ENCODE results near the gene DDX60.
"Not testable (repeated sequence)": the region's sequence is repeated elsewhere in the genome, so short reads cannot be mapped to it uniquely, and the experiment has no call there.

The DDX60 gene

DNA sequence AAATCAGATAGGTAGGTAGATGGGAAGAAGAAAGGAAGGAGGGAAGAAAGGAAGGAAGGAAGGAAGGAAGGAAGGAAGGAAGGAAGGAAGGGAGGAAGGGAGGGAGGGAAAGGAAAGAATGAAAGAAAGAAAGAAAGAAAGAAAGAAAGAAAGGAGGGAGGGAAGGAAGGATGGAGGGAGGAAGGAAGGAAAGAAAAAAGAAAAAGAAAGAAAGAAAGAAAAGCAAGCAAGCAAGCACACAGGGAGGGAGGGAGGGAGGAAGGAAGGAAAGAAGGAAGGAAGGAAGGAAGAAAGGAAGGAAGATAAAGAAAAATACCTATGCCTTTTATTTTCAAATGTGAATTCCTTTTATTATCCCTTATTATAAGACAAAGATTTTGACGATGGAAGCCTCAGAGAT lies 32.7 kb downstream of the DDX60 start:
- not testable (repeated sequence) for DNase-seq

DNA sequence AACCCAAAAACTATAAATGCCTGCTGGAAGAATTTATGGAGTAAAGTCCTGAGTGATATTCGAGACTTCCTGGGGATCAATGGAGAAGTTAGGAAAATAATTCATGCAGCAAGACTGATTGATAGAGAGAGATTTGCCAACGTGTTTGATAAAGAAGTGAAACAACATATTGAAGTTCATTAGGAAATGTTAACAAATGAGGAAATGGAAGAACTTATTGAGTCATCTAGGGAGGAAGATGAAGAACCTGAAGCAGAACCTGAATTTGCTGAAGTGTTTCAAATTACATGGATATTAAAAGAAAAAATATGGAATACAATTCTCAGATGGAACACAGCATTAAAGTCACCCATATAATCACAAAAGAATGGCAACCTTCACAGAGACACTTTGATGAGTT lies 39.0 kb downstream of the DDX60 start:
- no peak for DNase-seq

DNA sequence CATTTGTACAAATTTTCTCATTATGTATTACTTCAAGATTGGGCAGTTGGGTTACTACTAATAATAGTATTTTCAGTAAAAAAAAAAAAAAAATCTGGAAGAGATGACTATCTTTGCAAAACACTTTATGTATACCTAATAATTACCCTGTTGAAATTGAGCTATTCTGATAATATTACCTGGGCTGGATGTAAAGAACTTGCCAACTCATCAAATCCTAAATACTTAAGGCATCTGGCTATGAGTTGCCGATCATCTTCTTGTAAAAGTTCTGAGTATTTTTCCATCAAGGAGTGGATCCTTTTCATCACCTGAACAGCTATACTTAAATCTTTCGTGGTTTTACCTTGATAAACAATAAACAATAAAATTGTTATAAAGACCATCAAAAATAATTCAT lies 42.7 kb downstream of the DDX60 start:
- DNase-seq = no peak

DNA sequence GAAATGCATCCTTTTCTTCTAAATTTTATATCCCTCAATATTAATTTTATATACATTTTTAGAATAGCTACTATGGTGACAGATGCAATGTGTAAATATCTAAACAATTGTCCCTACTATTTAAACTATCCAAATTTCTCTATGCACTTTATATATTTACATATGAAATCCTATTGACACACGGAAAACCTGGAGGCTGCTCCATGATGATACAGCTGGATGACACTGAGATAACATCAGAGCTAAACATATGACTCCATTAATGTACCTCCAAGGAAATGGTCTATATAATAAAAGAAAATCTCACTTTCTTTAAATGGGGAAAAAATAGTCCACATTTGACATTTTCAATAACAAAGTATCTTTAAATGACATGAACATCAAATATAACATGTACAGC lies 43.7 kb downstream of the DDX60 start:
- DNase-seq = no peak

DNA sequence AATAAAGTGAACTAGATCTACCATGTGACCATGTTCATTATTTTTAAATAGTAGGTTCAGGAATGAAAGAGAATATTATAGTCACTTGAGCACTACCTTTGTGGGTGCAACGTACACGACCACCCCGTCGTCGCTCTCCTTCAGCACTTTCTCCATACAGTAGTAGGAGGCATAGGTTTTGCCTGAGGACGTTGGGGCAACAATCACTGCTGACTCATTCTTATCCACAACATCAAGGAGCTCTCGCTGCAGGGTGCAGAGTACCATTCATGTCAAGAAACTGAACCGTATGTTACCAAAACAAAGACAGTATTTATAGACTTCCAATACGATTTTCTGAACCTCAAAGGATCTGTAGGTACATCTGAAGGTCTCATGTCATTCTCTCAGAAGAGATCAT lies 44.7 kb downstream of the DDX60 start:
- no peak for DNase-seq

DNA sequence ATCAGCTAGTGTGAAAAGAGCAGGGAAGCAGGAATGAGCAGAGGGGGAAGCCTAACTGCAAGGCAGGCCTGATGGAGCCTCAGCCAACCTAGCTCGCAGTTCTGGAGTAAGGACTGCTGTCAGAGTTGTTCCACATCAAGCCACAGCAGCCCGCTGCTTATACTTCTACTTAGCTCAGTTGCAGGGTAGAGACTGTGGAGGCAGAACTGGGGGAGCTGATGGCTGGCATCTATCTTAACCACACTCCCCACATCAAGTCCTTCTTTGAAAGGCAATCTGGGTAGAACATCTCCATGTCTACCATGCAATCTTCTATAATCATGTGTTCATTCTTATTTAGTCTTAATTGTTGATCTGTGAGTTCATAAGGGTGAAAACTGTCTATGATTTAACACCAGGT lies 46.1 kb downstream of the DDX60 start:
- DNase-seq = no peak

DNA sequence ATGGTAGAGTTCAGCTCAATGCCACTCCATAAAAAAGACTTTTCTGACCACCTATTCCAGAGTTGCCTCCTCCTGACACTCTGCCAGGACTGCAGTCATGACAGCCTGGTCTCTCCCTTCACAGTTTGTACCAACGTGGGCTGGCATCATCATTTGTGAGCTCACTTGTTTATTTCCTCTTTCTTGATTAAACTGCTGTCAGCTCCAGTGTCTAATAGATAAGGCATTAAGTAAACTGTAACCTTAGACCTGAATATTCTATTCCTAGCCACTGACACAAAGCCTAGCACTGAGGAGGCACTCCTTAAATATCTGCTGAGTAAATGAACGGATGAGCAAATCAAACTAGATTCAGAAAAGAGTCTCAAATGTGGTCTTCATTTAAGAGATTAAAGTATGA lies 48.7 kb downstream of the DDX60 start:
- DNase-seq = no peak

DNA sequence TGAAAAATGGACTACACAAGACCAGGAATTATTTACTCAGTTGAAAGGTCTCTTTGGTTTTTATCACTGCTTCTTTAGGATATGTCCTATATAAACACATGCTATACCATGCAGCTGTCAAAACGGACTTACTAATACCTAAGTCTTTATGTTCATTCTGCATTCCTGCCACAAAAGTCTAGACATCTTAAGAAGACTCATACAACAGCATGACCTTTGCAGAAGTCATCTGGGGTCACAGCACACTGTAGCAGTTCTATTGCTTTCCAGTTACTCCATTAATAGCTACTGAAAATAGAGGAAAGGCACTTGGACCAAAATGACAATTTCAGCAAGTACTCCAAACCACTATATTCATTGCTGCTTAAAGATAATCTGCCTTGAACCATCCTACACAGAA lies 53.2 kb downstream of the DDX60 start:
- no peak for DNase-seq

DNA sequence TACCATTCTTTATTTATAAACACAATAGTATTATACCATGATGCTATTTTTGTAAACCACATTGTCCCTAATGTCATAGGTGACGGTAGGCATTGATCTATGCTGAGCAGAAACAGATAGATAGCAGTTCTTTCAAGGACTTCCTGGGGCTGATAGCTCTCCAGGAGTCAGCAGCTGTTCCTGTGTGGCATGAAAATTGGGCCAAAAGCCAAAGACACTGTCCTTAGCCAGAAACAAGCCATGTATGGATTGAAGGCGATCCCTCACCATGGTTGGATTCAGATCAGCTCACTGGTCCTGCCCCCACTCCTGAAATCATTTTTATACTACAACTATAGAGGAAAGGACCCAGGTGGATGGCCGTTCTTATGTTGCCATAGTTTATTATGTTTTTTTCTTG lies 53.6 kb downstream of the DDX60 start:
- DNase-seq = no peak

DNA sequence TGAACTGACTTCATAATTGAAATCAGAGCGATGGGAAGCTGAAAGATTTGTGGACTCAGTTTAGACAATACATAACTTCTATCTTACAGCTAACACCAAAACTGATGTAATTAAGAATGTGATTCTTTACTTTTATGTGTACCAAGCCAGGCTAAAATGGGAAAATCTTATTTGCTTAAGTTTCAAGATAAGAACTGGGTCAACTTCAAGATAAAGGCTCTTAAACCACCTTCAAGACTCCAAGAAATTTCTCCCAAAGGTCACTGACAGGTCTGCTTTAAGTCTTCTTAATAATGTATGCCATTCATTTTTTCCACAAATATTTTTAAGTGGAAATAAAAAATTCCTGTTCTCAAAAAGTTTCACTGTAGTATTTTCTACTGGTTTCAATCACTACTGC lies 55.5 kb downstream of the DDX60 start:
- no peak for DNase-seq

DNA sequence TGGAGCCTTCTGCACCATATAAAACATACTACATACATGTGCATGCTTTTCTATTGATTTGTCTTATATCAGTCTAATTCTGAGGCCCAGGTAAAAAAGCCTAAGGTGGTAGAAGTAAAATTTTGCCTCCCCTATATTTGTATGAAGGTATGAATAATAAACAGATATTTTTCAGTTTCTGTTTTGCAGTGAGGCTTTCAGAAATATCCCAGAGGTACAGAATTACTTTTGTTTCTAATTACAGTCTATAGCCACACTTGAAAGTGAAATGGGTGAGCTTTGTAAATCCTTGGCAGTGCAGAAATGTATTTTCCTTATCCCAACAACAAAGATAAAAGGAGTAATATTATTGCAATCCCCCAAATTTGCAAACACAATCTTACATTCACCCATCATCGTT lies 59.5 kb downstream of the DDX60 start:
- no peak for DNase-seq

DNA sequence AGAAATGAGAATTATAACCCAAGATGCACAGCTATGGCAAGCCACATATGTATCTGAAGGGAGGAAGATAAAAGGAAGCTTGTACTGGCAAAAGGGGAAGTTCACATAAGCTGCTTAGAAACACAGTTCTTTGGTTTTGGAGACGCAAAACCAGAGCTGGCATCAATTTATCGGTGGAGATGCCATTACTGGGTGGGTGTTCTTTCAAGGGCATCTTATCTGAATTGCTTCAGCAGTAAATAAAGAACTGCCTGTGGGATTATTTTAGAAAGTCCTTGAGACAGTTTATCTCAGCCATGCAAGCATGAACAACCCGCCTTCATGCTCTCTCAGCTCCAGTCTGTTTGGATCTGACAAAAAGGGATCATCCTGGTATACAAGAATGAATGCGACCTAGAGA lies 60.8 kb downstream of the DDX60 start:
- DNase-seq = no peak

DNA sequence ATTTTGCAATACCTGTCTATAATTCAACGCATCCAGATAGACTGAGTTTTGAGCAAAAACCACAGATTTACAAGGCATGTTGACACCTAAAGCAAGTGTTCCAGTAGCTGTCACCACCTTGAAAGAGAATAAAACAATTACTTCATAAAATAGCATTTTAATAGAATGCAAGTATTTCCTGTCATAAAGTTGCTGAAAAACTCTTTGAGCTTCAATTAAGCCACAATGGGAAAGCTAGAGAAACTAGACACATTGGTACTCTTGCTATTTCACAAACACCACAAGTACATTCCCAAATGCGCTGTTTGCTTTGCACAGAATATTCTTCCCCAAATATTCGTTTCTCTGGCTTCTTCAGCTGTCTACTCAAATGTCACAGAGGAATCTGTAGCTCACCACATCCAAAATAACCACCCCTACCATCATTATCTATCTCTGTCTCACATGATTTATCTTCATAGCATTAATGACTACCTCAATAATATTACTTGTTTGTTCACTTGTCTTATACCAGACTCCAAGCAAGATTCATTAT lies 70.3 kb downstream of the DDX60 start:
- peak; percentile 76 for DNase-seq

DNA sequence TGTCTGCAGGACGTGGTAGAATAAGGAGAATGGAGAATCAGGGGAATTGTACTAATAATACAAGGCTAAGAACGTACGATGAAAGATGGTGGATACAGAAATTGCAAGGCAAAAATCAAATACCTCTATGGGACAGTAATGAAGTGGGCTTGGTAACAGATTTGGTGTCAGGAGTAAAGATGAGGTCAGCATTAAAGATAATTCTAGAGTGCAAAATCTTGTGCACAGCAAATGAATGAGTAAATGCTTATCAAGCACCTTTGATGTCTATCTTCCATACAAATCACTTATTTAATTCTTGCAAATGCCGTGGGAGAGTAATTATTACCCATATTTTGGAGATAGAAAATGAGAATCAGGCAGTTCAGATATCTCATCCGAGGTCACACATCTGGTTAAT lies 70.9 kb downstream of the DDX60 start:
- no peak for DNase-seq

DNA sequence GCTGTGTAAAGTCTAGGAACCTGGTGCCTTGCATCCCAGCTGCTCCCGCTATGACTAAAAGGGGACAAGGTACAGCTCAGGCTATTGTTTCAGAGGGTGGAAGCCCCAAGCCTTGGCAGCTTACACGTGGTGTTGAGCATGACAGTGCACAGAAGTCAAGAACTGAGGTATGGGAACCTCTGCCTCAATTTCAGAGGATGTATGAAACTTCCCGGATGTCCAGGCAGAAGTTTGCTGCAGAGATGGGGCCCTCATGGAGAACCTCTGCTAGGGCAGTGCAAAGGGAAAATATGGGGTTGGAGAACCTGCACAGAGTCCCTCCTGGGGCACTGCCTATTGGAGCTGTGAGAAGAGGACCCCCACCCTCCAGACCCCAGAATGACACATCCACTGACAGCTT lies 76.6 kb downstream of the DDX60 start:
- no peak for DNase-seq

DNA sequence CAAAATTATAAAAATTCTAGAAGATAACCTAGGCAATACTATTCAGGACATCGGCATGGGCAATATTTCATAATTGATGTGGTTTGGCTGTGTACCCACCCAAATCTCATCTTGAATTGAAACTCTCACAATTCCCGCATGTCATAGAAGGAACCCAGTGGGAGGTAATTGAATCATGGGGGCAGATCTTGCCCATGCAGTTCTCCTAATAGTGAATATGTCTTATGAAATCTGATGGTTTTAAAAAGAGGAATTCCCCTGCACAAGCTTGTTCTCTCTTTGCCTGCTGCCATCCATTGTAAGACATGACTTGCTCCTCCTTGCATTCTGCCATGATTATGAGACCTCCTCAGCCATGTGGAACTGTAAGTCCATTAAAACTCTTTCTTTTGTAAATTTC lies 77.7 kb downstream of the DDX60 start:
- DNase-seq = no peak

DNA sequence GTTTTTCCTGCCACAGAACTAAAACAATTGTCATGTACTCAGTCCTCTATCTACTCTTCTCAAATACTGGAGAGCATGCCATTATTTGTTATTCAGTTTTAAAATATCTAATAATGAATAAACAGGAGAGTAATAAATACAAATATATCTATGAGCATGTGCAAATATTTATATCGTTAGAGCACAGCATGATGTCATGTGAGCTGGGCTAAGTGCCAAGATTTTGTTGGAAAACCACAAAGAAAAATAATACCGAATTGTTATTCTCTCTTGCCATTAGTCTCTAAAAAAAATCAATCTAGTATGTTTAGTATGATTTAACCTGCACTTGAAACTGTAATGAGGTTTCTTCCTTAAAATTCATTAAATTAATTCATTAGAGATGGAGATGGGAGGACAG lies 97.3 kb downstream of the DDX60 start:
- DNase-seq = peak; percentile 82

DNA sequence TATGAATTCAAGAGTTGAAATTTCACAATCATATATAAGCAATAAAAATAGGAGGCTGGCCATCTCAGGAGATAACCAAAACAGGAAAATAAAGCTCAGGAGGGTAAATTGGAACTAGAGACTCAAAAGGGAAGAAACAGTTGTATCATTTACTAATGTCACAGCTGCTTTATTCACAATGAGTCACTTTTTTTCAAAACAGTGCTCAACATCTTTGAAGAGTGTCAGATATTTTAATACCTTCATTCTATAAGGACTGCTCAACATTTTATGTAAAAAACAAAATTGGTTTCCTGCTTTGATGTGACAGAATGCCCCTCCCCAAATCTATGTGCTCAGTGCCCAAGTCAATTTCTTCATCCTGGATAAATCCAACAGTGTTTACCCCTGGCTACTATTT lies 97.7 kb downstream of the DDX60 start:
- peak; percentile 7 for DNase-seq

DNA sequence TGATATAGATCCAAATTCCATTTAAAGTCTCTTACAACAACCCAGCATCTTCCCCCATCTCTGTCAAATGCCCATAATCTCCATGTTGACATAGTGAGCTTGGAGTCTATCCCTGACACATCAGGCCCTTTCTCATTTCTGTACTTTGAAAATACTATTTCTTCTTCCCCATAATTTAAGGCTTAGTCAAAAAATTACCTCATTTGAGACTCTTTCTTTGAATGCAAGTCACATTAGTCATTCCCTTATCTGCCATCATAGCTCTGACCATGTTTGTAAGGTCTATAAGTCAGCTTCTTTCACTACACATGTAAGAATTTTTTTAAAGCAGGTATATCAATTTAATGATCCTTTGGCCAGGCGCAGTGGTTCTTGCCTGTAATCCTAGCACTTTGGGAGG lies 99.9 kb downstream of the DDX60 start:
- DNase-seq = peak; percentile 77

DNA sequence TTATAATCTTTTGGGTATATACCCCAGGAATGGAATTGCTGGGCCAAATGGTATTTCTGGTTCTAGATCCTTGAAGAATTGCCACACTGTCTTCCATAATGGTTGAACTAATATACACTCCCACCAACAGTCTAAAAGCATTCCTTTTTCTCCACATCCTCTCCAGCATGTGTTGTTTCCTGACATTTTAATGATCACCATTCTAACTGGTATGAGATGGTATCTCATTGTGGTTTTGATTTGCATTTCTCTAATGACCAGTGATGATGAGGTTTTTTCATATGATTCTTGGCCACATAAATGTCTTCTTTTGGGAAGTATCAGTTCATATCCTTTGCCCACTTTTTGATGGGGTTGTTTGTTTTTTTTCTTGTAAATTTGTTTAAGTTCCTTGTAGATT lies 105.0 kb downstream of the DDX60 start:
- DNase-seq = peak; percentile 57

DNA sequence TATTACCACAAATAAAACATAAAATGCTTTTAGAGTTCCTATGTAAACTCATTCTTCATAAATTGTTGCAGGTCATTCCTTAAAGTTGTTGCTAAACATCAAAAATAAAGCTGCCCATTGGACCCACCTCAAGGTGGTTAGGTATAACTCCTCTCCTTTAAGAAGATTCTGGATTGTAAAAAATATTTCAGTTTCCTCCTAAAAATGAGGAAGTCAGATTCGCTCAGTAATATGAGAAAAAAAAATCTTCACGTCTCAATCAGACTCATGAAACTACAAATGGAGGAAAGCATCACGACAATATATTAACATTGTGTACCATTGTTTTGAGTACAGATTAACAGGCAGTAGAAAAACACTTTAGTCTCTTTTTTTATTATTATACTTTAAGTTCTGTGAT lies 105.9 kb downstream of the DDX60 start:
- no peak for DNase-seq

DNA sequence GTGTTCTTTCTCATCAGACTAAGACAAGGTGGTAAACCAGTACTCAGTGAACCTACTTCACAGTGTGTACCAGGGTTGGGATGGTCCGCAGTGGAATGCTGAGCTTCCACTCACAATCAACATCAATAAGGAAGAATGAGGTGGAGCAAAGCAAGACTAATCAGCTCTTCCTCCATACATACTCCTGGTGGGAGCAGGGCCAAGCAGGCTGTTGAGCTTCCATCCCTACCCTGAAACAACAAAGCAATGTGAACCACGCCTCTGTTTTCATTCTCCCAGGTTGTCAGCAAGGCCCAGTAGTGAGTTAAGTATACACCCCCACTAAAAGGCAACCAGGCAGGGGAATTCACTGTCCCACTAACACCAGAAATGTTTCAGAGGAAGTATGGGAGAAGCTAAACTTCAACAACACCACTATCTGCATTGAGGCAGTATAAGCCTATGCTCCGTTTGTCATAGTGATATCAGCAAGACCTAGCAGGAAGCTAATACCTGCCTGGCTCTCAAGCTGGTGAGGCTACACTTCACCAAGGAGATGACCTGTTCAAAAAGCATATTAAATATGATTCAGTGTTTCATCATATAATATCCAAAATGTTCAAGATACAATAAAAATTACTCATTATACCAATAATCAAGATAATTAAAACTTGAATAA lies 109.5 kb downstream of the DDX60 start:
- DNase-seq = no peak

DNA sequence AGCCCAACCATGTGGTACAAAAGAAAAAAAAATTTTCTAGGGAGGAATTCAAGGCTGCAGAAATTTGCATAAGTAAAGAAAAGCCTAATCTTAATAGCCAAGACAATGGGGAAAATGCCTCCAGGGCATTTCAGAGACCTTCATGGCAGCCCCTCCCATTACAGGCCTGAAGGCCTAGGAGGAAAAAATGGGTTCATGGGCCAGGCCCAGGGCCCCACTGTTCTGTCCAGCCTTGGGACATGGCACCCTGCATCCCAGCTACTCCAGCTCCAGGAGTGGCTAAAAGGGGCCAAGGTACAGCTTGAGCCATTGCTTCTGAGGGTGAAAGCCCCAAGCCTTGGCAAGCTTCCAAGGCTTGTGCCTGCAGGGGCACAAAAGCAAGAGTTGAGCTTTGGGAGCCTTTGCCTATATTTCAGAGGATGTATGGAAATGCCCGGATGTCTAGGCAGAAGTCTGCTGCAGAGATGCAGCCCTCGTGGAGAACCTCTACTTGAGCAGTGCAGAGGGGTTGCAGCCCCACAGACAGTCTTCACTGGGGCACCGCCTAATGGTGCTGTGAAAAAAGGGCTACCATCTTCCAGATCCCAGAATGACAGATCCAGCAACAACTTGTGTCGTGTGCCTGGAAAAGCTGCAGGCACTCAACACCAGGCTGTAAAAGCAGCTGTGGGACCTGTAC lies 115.2 kb downstream of the DDX60 start:
- DNase-seq = no peak

DNA sequence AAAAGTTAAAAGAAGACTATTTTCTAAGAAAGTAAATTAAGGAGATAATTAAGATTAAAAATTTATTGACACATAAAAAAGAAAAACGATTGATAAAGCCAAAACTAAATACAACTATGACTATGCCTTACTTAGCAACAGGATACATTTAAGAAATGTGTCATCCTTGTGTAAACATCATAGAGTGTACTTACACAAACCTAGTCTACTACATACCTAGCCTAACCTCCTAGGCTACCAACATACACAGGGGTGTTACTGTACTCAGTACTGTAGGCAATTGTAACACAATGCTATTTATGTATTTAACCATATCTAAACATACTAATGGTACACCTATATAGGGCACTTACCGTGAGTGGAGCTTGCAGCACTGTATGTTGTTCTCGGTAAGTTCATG lies 117.9 kb downstream of the DDX60 start:
- no peak for DNase-seq
